GM19328 (cell line): ENCODE results near the gene GNB3.

Experiments used
- ATAC-seq: cut with Tn5 transposase; IDR thresholded peaks from one replicate; pipeline ENCODE4 v1.9.1; 2021; ENCODE audit warnings: mild to moderate bottlenecking, moderate library complexity; ENCODE audit not compliant: unreplicated experiment

GNB3 gene

DNA sequence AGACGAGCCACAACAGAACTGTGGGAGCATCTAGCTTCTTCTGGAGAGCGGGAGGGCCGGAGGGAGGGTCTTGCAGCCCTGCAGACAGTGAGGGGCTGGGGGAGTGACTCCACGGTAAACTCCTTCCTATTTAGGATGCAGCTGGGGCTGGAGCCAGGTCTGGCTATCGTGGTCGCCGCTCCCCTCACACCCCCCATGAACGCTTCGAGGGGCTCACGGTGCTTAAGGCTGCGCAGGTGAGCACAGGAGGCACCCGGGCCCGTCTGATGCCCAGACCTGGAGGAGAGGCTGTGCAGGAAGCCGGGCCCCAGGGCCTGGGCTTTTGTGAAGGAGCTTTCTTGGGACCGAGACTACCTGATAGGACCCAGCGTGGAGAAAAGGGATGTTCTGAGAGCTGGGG, 3.9 kb upstream of the GNB3 start:
- ATAC-seq, result no peak

DNA sequence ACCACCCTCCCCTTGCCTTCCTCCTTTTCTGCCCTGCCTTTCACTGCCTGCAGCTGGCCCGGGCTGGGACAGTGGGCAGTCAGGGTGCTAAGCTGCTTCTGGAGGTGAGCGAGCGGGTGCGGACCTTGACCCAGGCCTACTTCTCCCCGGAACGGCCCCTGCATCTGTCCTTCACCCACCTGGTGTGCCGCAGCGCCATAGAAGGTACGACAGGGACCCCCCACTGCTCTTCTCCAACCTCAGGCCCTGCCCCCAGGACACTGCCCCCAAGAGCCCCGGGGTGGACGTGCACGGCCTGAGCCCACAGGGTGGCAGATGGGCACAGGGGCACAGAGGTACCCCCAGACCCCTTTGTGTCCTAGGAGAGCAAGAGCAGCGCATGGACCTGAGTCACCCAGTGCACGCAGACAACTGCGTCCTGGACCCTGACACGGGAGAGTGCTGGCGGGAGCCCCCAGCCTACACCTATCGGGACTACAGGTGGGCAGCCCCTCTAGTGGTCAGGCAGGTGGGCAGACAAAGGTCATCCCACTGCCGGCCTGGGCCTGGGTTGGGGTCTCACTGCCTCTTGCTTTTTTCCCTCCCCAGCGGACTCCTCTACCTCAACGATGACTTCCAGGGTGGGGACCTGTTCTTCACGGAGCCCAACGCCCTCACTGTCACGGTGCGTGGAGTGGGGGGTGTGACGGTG, 3.2 kb upstream of the GNB3 start:
- ATAC-seq, result no peak

DNA sequence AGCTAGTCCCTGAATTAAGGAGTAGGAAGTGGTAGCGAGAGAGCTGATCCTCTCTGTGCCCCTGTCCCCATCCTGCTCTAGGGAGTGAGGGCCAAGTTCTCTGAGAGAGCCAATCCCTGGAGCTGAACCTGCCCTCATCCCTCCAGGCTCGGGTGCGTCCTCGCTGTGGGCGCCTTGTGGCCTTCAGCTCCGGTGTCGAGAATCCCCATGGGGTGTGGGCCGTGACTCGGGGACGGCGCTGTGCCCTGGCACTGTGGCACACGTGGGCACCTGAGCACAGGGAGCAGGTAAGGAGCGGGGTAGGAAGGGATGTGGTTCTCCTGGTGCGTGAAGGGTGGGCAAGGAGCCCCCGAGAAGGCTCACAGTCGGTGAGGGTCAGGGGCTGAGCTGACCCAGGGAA, 1.9 kb upstream of the GNB3 start:
- ATAC-seq, result no peak

DNA sequence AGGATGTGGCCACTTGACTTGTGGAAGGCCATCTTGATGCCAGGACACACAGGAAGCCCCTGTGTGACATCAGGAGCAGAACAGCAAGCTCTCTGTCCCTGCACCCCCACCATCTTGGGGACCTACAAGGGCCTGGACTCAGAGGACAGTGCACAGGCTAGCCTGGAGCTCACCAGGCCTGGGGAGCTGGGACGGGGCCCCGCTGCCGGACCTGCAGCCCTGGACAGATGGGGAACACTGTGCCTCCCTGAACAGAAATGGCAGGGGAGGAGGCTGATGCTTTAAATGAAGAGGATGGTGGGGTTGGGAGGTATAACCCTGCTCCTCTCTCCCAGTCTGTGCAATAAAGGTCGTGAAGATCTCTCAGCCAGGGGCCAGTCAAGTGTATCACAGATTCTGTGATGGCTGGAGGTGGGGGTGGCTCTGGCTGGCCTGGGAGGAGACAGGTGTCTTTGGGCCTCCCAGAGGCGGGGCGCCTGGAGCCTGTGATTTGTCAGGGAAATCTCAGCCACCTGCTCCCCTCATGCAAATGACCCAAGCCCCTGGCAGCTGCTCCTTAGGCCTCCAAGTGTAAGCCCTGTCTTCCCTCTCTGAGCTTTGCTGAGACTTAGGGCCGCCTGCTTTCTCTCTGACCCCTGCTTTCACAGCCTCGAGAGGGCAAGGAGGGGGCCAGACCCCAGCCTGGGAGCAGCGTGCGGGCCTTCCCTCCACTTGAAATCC, 1.1 kb upstream of the GNB3 start:
- ATAC-seq, result peak; percentile 73

DNA sequence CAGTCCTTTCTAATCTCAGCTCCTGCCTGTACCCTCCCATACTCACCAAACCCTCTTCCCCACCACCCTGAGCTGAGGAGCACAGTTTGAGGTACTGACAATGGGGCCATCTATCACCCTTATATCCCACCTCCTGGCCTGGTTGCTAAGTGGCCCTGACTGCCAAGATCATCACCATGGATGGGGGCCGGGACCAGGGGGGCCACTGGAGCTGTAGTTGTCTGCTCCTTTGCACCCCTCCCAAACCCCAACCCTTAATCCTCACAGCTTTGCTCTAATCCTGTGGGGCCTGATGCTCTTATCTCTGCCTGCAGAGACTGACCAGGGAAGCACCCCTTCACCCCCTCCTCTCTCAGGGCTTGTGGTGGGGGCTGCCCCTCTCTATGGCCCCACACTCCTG, 395 bp upstream of the GNB3 start:
- no peak for ATAC-seq

DNA sequence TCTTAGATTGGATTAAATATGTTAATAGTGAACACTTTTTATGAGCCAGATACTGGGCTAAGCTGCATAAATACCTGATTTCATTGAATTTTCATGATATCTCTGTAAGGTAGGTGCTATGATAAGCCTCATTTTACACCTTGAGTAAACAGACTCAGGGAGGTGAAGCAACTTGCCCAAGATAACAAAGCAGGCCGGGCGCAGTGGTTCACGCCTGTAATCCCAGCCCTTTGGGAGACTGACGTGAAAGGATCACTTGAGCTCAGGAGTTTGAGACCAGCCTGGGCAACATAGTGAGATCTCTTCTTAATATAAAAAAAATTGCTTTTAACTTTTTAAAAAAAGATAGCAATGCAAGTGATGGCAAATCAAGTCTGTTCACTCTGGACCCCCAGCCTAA, 1.4 kb downstream of the GNB3 start:
- ATAC-seq, result no peak

DNA sequence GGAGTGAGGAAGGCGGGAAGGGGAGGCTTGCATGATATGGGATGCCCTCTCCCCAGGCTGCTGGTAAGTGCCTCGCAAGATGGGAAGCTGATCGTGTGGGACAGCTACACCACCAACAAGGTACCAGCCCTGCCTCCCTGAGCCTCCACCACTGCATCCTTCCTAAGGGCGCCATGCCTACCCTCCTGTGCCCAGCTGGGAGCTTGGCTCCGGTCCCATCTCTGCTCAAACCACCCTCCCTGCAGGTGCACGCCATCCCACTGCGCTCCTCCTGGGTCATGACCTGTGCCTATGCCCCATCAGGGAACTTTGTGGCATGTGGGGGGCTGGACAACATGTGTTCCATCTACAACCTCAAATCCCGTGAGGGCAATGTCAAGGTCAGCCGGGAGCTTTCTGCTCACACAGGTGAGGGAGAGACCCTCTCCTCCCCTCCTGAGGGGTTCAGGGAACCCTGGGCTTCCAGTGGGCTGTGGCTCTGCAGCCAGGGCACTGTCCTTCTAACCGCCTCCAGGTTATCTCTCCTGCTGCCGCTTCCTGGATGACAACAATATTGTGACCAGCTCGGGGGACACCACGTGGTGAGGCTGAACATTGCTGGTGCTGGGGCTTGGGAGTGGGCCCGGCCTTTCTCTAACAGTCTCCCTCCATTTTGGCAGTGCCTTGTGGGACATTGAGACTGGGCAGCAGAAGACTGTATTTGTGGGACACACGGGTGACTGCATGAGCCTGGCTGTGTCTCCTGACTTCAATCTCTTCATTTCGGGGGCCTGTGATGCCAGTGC, 2.6 kb downstream of the GNB3 start:
- no peak for ATAC-seq

DNA sequence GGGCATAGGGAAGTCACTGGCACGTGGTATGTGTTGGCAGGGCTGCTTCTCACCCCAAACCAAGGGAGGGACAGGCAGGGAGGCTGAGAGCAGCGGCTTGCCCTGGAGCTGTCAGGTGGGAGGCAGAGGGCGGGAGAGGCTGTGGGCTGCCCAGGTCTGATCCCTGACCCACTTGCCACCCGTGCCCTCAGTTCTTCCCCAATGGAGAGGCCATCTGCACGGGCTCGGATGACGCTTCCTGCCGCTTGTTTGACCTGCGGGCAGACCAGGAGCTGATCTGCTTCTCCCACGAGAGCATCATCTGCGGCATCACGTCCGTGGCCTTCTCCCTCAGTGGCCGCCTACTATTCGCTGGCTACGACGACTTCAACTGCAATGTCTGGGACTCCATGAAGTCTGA, 4.7 kb downstream of the GNB3 start:
- no peak for ATAC-seq

DNA sequence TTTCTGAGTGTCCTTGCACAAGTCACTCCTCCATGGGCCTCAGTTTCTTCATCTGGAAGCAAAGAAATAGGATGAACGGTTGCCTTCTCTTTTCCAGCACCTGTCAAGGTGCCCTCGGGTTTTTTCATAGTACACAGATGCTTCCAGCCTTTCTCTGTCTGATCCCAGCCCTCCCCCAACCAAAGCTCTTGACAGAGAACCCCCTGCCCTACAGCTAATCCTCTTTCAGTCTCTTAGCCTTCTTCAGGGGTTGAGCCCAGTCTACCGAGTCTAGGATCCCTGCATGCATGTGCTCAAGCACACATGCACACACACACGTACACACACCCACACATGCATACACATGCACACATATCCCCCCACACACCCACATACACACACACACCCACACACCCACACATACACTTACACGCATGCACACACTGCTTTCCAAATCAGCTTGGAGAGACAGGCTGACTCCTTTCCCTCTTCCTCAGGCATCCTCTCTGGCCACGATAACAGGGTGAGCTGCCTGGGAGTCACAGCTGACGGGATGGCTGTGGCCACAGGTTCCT, 5.7 kb downstream of the GNB3 start:
- no peak for ATAC-seq

DNA sequence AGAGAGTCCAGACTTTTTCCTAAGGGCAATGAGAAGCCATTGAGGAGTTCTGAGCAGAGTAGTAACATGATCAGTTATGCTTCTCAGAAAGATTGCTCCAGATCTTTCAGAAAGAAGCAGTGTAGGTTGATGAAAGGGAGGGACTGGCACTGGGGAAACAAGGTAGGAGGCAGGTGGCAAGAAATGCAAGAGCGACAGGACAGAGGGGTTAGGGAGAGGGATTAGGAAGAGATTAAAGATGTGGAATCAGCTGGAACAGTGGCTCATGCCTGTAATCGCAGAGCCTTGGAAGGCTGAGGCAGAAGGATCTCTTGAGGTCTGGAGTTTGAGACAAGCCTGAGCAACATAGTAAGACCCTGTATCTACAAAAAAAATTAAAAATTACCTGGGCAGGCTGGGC, 7.0 kb downstream of the GNB3 start:
- no peak for ATAC-seq

DNA sequence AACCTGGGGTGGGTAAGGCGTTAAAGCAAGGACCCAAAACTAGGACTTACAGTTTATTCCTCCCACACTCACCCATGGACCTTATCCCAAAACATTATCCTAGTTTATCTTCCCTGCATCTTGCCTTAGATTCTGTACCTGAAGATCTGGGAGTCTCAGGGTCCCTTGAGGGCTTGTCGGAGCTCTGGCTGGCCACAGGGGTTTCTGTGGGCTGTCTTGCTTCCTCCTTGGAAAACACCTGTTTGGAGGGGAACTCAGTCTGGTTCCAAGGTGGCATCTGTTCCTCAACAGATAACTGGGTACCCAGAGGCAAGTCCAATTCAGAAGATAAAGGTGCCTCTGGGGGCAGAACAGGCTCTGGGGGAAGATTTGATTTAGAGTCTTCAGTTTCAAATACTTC, 8.7 kb downstream of the GNB3 start:
- ATAC-seq, result no peak

DNA sequence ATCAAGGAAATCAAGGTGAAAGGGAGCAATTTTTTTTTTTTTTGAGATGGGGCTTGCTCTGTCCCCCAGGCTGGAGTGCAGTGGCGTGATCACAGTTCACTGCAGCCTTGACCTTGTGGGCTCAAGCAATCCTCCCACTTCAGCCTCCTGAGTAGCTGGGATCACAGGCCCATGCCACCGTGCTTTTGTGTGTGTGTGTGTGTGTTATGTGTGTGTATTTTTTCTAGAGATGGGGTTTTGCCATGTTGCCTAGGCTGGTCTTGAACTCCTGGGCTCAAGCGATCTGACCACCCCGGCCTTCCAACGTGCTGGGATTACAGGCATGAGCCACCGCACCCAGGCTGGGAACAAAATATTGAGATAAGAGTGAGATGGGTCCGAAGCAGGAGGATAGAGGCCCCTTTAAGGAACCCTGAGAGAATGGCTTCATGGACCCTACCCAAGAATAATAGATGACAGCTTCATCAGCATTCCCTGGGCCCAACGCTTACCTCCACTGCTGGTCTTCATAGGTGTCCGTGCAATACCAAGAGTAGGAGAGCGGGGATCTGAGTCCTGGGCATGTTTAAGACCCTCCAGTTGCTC, 9.3 kb downstream of the GNB3 start:
- no peak for ATAC-seq

DNA sequence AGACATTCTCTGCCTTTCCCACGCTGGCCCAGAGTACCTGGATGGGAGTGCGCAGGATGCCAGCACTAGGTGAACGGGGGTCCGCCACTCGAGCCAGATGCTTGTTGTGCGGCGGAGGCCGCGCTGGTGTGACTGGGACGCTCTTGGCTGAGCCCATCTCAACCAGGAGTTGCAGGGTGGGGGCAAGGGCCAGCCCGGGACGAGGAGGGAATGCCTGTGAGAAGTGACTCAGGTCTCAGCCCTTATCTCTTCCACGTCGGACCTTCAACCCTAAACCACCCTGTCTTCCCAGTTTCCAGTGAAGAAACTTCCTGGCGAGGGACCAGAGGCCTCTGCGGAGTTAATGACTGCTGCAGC, 10.0 kb downstream of the GNB3 start:
- ATAC-seq, result no peak

DNA sequence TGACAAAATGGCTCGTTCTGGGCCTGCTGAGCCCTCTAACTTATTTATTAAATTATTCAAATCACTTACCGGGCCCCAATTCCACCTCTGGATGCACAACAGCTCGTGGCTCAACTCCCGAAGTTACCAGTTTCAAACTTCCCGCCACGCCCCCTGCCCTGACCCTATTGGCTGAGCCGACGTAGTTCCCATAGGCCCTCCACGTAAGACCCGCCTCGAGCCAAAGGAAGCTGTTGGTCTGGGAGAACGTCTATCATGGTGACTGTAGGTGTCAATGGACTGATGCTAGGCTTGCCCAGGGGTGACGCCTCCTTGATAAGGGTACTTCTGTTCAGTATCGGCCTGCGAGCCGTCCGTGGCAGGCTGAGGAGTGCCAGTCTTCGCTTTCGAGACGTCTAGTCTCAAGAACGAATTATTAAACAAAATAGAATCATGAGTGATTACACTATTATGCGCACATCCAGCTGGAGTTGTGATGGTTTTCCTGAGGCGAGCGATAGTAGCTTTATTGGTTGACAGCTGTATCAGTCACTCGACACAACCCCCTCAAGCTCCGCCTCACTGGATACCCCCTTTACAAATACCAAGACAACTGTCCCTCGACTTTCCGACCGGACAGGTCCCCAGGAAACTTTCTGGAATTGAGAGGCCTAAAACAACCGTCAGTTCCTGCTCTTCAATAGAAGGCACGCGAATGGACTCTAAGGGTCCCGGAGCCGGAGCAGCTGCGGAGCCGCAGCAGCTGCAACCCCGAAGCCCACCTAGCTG, 10.6 kb downstream of the GNB3 start, which contains the start of gene CDCA3:
CDCA3 (minus strand) TSS at position 134 of the 768 bp plus-strand sequence. CDS start 334 bp downstream, outside the sequence.
- ATAC-seq, result peak; percentile 49

DNA sequence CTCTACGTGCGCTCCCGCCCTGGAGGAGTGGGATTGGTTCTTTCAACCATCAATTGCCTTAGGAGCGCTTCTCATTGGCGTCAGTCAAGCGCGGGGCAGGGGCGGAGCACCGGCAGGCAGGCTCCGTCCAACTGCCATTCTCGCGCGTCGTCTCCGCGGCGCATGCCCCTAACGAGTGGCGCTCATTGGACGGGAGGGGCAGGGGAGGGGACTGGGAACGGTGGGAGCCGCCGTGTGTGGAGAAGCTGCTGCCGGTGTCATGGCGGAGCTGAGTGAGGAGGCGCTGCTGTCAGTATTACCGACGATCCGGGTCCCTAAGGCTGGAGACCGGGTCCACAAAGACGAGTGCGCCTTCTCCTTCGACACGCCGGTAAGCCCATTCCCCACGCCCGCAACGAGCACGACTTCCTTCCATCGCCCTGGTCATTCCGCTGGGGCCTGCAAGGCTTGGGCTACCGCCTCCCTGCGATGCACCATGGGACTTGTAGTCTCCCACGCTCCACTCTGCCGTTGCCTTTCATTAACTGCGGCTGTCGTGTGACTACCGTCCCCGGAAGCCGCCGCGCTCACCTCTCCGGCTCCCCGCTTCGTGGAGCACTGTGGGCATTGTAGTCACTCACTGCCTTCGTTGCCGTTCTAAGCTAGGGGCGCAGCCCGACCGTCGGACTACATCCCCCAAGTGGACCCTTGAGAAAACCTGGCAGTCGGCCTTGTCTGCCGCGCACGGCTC, 11.4 kb downstream of the GNB3 start, which contains the start of gene USP5:
USP5 (plus strand) TSS at position 230 of the 730 bp plus-strand sequence; CDS start at position 260, 30 bp downstream.
- peak; percentile 71 for ATAC-seq

DNA sequence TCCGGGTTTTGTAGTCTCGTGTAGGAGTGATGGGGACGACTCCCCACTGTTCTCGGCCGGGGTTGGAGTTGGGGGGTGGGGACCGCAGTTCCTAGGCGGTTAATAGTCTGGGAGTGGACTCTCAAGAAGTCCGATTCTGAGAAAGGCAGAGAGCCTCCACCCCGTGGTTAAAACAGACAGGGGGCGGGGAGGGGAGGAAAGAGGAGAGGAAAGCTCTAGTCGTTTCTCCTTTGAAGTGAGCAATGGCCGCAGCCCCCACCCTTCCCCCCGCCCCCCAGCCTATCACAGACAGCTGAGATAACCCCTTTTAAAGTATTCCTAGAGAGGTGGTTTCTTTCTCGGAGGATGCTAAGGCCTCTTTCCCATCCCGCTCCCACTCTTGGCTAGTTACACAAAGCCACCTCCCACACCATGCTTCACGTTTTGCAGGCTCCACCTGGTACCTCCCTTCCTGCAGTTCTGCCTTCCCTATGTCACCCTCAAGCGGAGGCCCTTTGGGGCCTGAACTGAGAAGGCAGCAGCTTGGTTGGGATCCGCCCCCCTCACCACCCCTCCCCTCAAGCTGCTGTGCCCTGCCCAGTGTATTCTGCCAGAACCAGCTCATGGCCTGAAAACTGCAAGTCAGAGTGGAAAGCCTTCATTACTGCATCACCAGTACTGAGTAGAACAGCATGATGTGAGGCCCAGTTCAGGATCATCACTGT, 12.1 kb downstream of the GNB3 start:
- ATAC-seq, result no peak

DNA sequence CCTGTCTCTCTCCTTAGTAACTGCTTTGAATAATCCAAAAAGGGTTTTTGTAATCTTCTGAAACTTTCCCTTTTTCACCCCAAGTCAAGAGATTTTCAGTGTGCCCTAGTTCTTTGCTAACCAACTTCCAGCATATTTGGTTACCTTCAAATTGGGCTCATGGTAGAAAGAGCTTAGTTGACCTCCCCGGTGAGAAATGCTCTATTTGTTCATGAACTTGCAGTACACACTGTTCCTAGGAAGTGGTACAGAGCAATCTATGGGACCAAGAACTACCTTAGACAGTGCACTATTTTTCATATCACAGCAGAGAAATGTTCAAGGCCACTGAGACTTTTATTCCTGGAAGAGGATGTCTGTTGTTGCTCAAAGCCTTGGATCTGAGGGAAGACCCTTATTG, 12.9 kb downstream of the GNB3 start:
- no peak for ATAC-seq

DNA sequence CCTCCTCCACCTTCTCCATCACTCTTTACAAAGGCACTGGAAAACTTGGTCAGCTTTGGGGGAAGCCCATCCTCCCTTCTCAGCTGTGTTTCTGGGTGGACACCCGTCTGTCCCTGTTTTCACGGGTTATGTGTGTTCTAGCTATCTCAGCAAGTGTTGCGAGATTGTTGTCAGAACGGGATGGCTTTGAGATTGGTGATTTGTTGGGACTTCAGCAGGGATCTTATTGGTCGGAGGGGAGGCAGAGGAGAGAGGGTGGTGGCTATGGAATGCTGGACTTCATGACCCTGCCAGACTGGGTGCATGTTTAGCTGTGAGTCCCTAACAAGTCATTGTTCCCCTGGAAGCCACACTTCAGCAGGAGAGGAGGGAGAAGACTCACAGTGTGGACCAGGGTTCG, 13.3 kb downstream of the GNB3 start:
- no peak for ATAC-seq

DNA sequence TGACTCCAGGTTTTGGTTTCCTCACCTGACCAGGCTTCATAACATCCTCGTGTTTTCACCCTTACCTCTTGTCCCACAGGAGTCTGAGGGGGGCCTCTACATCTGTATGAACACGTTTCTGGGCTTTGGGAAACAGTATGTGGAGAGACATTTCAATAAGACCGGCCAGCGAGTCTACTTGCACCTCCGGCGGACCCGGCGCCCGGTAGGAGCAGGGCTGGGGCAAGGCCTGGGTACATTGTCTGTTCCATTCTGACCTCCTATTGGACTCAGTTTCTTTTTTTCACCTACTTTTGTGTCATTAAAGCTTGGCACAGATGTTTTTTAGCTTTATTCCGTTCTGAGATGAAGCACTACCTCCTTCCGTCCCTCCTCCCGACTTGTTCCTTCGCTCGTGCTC, 14.6 kb downstream of the GNB3 start:
- ATAC-seq, result no peak
